HG03520 (cell line): ENCODE measurements around the gene COL5A1.

ENCODE experiments used
- ATAC-seq: cut with Tn5 transposase; IDR thresholded peaks from one replicate; pipeline ENCODE4 v1.9.1; 2021; ENCODE audit warnings: mild to moderate bottlenecking, moderate library complexity; ENCODE audit not compliant: unreplicated experiment

The COL5A1 gene

DNA sequence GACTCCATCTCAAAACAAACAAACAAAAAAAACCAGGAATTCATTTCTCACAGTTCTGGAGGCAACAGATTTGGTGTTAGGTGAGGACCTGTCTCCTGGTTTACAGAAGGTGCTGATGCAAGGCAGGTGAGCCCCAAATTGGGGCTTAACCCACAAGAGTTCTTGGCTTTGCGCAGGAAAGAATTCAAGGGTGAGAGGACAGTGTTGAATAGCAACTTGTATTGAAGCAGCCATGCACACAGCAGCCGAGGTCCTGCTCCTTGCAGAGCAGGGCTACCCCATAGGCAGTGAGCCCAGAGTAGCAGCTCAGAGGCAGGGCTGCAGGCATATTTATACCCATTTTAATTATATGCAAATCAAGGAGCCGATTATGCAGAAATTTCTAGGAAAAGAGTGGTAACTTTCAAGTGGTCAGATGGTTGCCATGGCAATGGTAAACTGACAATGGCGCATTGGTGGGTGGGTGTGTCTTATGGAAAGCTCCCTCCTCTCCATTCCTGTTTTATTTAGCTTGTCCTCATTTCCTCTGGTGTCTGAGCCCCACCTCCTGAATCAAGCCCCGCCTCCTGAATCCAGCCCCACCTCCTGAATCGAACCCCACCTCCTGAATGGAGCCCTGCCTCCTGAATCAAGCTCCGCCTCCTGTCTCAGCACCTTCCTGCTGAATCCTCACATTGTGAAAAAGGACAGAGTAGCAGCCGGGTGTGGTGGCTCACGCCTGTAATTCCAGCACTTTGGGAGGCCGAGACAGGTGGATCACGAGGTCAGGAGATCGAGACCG lies 34.5 kb upstream of the COL5A1 start:
- no peak for ATAC-seq

- ATAC-seq: no peak
Measured at GRCh38 chr9:134607971-134608370, 33.6 kb upstream of the COL5A1 start.

DNA sequence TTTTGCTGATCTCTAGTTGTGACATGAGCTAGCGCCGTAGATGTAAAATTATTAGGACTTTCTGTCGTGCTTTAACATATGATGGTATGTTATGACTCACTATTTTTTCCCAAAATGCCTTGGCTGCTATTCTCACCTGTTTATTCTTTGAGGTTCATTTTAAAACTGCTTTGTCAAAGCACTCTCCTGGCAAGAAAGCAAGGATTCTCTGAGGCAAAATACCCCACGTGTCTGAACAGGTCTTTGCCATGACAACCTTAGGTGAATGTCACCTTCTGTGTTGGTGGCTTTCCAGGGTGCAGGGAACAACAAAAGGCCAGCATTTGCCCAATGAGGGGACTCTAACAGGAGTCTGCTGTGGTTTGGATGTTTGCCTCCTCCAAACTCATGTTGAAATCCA lies 30.6 kb upstream of the COL5A1 start:
- no peak for ATAC-seq

- ATAC-seq: no peak
Measured at GRCh38 chr9:134612309-134612708, 29.3 kb upstream of the COL5A1 start.

DNA sequence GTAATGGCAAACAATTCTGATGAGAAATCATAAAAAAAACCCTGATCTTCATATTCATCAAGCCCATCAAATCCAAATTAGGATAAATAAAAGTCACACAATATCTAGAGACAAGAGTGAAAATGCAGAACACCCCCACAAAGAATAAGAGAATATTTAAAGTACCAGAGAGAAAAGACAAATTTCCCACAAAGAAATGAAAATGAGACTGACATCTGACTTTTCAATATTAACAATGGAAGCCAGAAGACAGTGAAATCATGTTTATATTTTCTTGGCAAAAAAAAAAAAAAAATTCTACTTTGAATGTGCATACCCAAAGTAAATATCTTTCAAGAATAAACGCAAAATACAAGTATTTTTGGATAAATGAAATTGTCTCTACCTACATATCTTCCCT lies 28.9 kb upstream of the COL5A1 start:
- ATAC-seq: no peak

GRCh38 chr9:134614256-134614655 lies 27.3 kb upstream of the COL5A1 start:
- ATAC-seq: no peak

GRCh38 chr9:134616341-134616740 lies 25.3 kb upstream of the COL5A1 start:
- ATAC-seq: no peak

- no peak for ATAC-seq
Measured at GRCh38 chr9:134617246-134617645, 24.4 kb upstream of the COL5A1 start.

DNA sequence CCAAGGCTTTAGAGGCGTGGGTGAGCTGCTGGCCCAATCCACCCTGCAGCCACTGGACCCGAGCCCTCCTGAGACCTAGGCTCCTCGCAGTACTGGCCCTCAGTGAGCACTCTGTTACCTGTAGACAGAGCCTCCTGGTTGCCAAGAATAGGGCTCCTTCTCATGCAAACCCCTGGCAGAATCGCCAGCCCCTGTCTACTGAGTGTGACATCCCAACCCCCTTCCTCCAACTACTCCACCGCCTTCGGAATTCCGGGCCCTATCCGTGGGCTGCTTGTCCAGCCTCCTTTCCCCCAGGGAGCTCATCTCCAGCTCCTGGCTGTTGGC lies 23.8 kb upstream of the COL5A1 start:
- no peak for ATAC-seq

DNA sequence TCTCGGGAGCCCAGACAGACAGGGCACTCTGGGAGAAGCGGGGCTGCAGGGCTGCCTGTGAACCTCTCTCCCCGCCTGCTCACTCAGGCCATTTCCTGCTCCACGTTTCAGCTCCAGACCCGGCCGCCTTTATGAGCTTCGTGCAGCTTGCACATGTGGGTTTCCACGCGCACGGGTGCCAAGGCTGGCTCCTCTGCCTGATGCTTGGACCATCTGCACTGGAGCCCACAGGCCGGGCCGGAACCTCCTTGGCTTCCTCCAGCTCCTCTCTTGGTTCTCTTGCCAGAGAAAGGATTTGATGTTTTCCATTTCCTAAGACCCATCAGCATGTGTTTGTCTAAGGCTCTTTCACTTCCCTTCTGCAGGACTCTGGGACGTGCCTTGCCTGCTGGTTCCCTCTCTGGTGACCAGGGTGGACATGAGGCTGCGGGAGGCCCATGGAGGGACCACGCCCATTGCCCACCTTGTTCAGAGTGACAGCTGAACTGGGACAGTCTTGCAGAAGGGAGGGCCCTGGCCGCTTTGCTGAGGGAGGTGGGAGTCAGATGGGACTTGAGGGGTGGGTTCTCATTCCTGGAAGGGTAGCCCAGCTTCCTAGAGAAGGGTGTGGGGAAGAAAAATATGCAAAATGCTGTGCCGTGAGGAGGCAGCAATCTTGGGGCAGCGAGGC lies 23.3 kb upstream of the COL5A1 start:
- no peak for ATAC-seq

- no peak for ATAC-seq
Measured at GRCh38 chr9:134618833-134619447, 22.7 kb upstream of the COL5A1 start.

DNA sequence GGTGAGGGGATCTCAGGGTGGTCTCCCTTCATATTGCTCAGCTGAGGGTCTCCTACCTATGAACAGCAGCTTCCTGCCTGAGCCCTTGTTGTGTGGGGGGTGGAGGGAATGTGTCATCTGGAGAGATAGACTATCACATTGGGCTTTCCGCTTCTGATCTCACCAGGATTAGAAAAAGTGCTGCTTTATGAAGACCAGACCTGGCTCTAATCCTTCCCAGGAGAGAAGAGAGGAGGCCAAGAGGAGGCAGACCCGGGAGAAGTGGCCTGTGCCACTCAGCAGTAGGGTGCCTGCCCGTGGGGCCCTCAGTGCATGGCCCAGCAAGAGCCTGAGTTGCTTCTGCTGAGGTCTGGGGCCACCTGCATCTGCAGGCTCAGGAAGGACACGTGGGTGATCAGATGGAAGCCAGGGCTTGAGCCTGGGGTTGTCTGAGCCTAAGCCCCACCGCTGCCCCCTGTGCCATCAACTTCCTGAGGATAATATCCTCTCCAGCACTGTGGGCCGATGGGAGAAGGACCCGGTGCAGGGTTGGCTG lies 22.1 kb upstream of the COL5A1 start:
- ATAC-seq: no peak

DNA sequence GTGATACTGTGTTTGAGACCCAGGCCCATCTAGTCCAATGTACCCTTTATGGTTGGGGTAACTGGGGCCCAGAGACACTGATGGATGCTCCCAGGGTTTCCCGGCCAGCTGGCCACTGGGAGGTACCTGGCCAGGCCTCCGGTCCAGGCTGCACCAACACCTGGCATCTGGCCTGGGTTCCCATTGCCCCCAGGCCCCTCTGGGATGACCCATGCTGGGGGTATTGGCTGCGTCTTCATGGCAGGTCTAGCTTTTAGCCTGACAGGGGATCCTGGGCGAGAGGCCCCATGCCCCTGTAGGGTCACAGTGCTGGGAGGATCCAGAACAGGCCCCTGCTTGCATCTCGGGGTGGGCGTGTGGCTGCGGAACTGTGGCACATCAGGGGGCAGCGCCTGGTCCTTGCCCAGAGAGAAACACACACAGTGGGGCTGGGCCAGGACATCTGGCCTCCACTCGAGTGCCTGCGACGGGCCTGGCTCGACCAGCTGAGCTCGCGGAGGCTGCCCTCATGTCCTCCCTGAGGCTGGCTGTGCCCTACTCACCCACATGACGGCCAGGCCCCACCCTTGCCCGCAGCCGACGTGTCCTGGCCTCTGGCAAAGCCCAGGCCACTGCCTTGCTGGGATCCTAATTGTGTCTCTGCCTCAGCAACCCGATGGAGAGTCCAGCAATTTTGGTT lies 21.5 kb upstream of the COL5A1 start:
- ATAC-seq: no peak

GRCh38 chr9:134620751-134621557 lies 20.6 kb upstream of the COL5A1 start:
- no peak for ATAC-seq

- no peak for ATAC-seq
Measured at GRCh38 chr9:134621558-134622110, 20.0 kb upstream of the COL5A1 start.

DNA sequence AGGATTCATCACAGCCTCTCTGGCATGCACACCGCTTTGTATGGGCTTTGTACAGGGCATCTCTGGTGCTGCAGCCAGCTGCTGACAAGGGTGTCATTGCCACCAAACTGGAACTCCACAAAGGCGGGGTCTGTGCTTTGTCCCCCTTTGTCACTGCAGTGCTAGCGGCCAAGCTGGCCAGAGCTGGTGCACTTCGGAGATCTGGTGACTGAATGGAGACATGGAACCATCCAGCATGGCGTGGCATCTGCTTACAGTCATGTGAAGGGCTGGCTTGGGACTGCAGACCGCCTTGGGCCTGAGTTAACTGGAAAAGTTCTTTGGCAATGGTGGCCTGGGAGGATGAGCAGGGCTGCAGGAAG lies 18.7 kb upstream of the COL5A1 start:
- ATAC-seq: no peak

GRCh38 chr9:134623258-134624066 lies 18.1 kb upstream of the COL5A1 start:
- no peak for ATAC-seq

- no peak for ATAC-seq
Measured at GRCh38 chr9:134624137-134624591, 17.4 kb upstream of the COL5A1 start.

- ATAC-seq: no peak
Measured at GRCh38 chr9:134624621-134625181, 16.9 kb upstream of the COL5A1 start.
